Neural progenitor cell (in vitro differentiated cells): ENCODE measurements around the gene SLC25A11. TPM values are rescaled to one million over a fixed set of nuclear protein-coding genes. Genes with fewer than 3 reads are reported as not detected.

Experiments used
- DNase-seq: peaks from one replicate; pipeline ENCODE4 v3.0.0-alpha.2; 2016; ENCODE audit warnings: low spot score
- H2AFZ ChIP-seq: fragments of 200-600 bp; sonication (generic); replicated peaks from 2 replicates; pipeline ENCODE4 v1.6.1; 2016; ENCODE audit warnings: antibody characterized with exemption
- H3F3A ChIP-seq: fragments of 200-600 bp; sonication (generic); 2 replicates; pipeline ENCODE4 v1.6.1; 2016; ENCODE audit warnings: antibody characterized with exemption, low read depth
- H3K27ac ChIP-seq: fragments of 200-600 bp; sonication (generic); 2 replicates; pipeline ENCODE4 v1.5.1; 2016; ENCODE audit warnings: mild to moderate bottlenecking
- H3K27me3 ChIP-seq: fragments of 200-600 bp; sonication (generic); 2 replicates; pipeline ENCODE4 v1.6.1; 2016; ENCODE audit warnings: mild to moderate bottlenecking, moderate library complexity
- H3K36me3 ChIP-seq: fragments of 200-600 bp; sonication (generic); 2 replicates; pipeline ENCODE4 v1.5.1; 2016
- H3K4me1 ChIP-seq: fragments of 200-600 bp; sonication (generic); 2 replicates; pipeline ENCODE4 v1.6.1; 2016; ENCODE audit warnings: mixed run types
- H3K4me2 ChIP-seq: fragments of 200-600 bp; sonication (generic); 2 replicates; pipeline ENCODE4 v1.6.1; 2016
- H3K4me3 ChIP-seq: fragments of 200-600 bp; sonication (generic); 2 replicates; pipeline ENCODE4 v1.5.1; 2016
- H3K79me2 ChIP-seq: fragments of 200-600 bp; sonication (generic); 2 replicates; pipeline ENCODE4 v1.6.1; 2016; ENCODE audit warnings: low read depth
- H3K9ac ChIP-seq: fragments of 200-600 bp; sonication (generic); 2 replicates; pipeline ENCODE4 v1.6.1; 2016
- H3K9me3 ChIP-seq: fragments of 200-600 bp; sonication (generic); 2 replicates; pipeline ENCODE4 v1.5.1; 2016; ENCODE audit warnings: low read depth
- H4K20me1 ChIP-seq: fragments of 200-600 bp; sonication (generic); 2 replicates; pipeline ENCODE4 v1.6.1; 2016; ENCODE audit warnings: low read depth
- H3K27ac Mint-ChIP-seq: 3 replicates; pipeline ENCODE4 v1.8.0; 2021; ENCODE audit warnings: mixed read lengths
- H3K27me3 Mint-ChIP-seq: 2 replicates; pipeline ENCODE4 v1.8.0; 2022; ENCODE audit warnings: low read depth, mild to moderate bottlenecking, inconsistent platforms, moderate library complexity, mixed read lengths; ENCODE audit not compliant: insufficient read depth
- H3K36me3 Mint-ChIP-seq: 3 replicates; pipeline ENCODE4 v1.8.0; 2021; ENCODE audit warnings: mixed read lengths
- H3K4me1 Mint-ChIP-seq: 3 replicates; pipeline ENCODE4 v1.8.0; 2021; ENCODE audit warnings: mixed read lengths
- H3K4me3 Mint-ChIP-seq: 3 replicates; pipeline ENCODE4 v1.8.0; 2021; ENCODE audit warnings: mild to moderate bottlenecking, moderate library complexity, mixed read lengths
- H3K9me3 Mint-ChIP-seq: 3 replicates; pipeline ENCODE4 v1.8.0; 2020; ENCODE audit warnings: mixed read lengths
- EZH2 ChIP-seq: fragments of 200-600 bp; sonication (generic); IDR thresholded peaks from 2 replicates; pipeline ENCODE4 v1.6.1; 2017; ENCODE audit warnings: antibody characterized with exemption, mild to moderate bottlenecking, moderate library complexity
- EZH2phosphoT487 ChIP-seq: fragments of 200-600 bp; sonication (generic); IDR thresholded peaks from 2 replicates; pipeline ENCODE4 v1.6.1; 2017; ENCODE audit warnings: antibody characterized with exemption
- microRNA-seq: library from miRNA; unstranded; fragments of <30 nt; microRNA quantifications from one replicate; pipeline ENCODE4, GENCODE V29; 2016
- small RNA-seq: library from RNA; depleted of rRNA; stranded (forward); fragments of <200 nt; gene quantifications from one replicate; pipeline ENCODE3, GENCODE V24; 2015
- total RNA-seq: library from RNA; depleted of rRNA; stranded (reverse); fragments of >200 nt; gene quantifications from 2 replicates; pipeline ENCODE4 v1.2.3, GENCODE V29; 2015; ENCODE audit warnings: low replicate concordance
- TF ChIP-seq, protein P1 (sequence below): fragments of 200-600 bp; sonication (generic); IDR thresholded peaks from 2 replicates; pipeline ENCODE4 v1.5.1; 2017; ENCODE audit warnings: antibody characterized with exemption, mild to moderate bottlenecking

SLC25A11 gene
- total RNA-seq, 1 donor from 2014 or later: 35.3 TPM

DNA sequence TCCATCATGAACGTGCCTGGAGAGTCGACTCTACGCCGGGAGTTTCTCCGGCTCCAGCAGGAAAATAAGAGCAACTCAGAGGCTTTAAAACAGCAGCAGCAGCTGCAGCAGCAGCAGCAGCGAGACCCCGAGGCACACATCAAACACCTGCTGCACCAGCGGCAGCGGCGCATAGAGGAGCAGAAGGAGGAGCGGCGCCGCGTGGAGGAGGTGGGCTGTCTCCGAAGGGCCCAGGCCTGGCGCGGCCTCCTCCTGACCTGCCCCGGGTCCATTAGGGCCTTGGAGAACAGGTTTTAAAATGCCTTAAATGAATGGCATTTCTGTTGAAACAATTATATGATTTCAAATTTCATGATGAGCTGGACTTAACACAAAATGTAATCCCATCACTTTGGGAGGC is 52.3 kb downstream of the SLC25A11 start:
- TF ChIP-seq EZH2: no peak
- TF ChIP-seq, protein P1, sequence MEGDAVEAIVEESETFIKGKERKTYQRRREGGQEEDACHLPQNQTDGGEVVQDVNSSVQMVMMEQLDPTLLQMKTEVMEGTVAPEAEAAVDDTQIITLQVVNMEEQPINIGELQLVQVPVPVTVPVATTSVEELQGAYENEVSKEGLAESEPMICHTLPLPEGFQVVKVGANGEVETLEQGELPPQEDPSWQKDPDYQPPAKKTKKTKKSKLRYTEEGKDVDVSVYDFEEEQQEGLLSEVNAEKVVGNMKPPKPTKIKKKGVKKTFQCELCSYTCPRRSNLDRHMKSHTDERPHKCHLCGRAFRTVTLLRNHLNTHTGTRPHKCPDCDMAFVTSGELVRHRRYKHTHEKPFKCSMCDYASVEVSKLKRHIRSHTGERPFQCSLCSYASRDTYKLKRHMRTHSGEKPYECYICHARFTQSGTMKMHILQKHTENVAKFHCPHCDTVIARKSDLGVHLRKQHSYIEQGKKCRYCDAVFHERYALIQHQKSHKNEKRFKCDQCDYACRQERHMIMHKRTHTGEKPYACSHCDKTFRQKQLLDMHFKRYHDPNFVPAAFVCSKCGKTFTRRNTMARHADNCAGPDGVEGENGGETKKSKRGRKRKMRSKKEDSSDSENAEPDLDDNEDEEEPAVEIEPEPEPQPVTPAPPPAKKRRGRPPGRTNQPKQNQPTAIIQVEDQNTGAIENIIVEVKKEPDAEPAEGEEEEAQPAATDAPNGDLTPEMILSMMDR: no peak
- no peak for TF ChIP-seq EZH2phosphoT487
- no peak overlapping the region for H3K27ac ChIP-seq
- H2AFZ ChIP-seq: no peak overlapping the region
- Mint-ChIP-seq H3K4me1 (peaks cover 2% of the 10 kb centered on the region), H3K27ac (no peak overlapping the region), H3K4me3 (no peak overlapping the region), H3K27me3 (no peaks in the 10 kb centered on the region), H3K36me3 (peaks cover 9% of the 10 kb centered on the region), H3K9me3 (no peaks in the 10 kb centered on the region)
- H3K36me3 ChIP-seq: no peaks in the 10 kb centered on the region
- no peaks in the 10 kb centered on the region for H4K20me1 ChIP-seq
- H3F3A ChIP-seq: peaks cover 4% of the 10 kb centered on the region
- no peak overlapping the region for H3K4me3 ChIP-seq
- no peaks in the 10 kb centered on the region for H3K4me1 ChIP-seq
- no peak for DNase-seq
- H3K9me3 ChIP-seq: no peaks in the 10 kb centered on the region
- H3K4me2 ChIP-seq: no peak overlapping the region
- no peaks in the 10 kb centered on the region for H3K79me2 ChIP-seq
- H3K9ac ChIP-seq: no peak overlapping the region
- no peaks in the 10 kb centered on the region for H3K27me3 ChIP-seq

Small RNA genes within 50 kb of the gene (microRNA-seq; reads per million reads assigned to microRNA genes)
- gene MIR6864 (not detected), gene MIR6865 (not detected)

Small RNA genes within 50 kb of the gene (small RNA-seq; reads per million reads assigned to genes)
- gene MIR6864 (not detected), gene MIR6865 (not detected)

Other genes with a start within 250 kb of the SLC25A11 start
- 22.4 and 38.1 TPM in 2 replicates for gene PELP1, start 235.9 kb downstream of the SLC25A11 start, total RNA-seq
- gene ARRB2, start 229.4 kb downstream of the SLC25A11 start, total RNA-seq: 33.3 and 64.9 TPM in 2 replicates
- gene MED11, start 208.6 kb downstream of the SLC25A11 start, total RNA-seq: 27.3 and 31.6 TPM in 2 replicates
- gene ZMYND15, start 200.2 kb downstream of the SLC25A11 start, total RNA-seq: not detected in 2 replicates
- gene CXCL16, start 200.1 kb downstream of the SLC25A11 start, total RNA-seq: 0.21 and 0.43 TPM in 2 replicates
- gene TM4SF5, start 168.2 kb downstream of the SLC25A11 start, total RNA-seq: not detected in 2 replicates
- 0.31 TPM in 1 of 2 replicates, not detected in the other for gene VMO1, start 153.7 kb downstream of the SLC25A11 start, total RNA-seq
- gene GLTPD2, start 151.1 kb downstream of the SLC25A11 start, total RNA-seq: not detected in 2 replicates
- gene PSMB6, start 143.9 kb downstream of the SLC25A11 start, total RNA-seq: 144 and 199 TPM in 2 replicates
- 23.8 and 36.0 TPM in 2 replicates for gene PLD2, start 132.9 kb downstream of the SLC25A11 start, total RNA-seq
- 26.2 and 34.6 TPM in 2 replicates for gene MINK1, start 106.7 kb downstream of the SLC25A11 start, total RNA-seq
- gene C17orf107, start 40.5 kb downstream of the SLC25A11 start, total RNA-seq: 1.1 and 2.3 TPM in 2 replicates
- 0.19 TPM in 1 of 2 replicates, not detected in the other for gene CHRNE, start 36.9 kb downstream of the SLC25A11 start, total RNA-seq
- not detected in 2 replicates for gene GP1BA, start 7.8 kb downstream of the SLC25A11 start, total RNA-seq
- 43.9 and 82.1 TPM in 2 replicates for gene RNF167, start 222 bp upstream of the SLC25A11 start, total RNA-seq
- 203 and 458 TPM in 2 replicates for gene PFN1, start 8.5 kb upstream of the SLC25A11 start, total RNA-seq
- 20.8 and 24.5 TPM in 2 replicates for gene ENO3, start 11.1 kb upstream of the SLC25A11 start, total RNA-seq
- 79.7 and 97.6 TPM in 2 replicates for gene SPAG7, start 27.8 kb upstream of the SLC25A11 start, total RNA-seq
- gene CAMTA2, start 47.6 kb upstream of the SLC25A11 start, total RNA-seq: 0.34 and 1.8 TPM in 2 replicates
- gene INCA1, start 57.5 kb upstream of the SLC25A11 start, total RNA-seq: 0.28 and 0.52 TPM in 2 replicates
- 22.1 and 22.2 TPM in 2 replicates for gene KIF1C, start 57.9 kb upstream of the SLC25A11 start, total RNA-seq
- 0.31 TPM in 1 of 2 replicates, not detected in the other for gene SLC52A1, start 95.4 kb upstream of the SLC25A11 start, total RNA-seq
- gene ZFP3, start 138.4 kb upstream of the SLC25A11 start, total RNA-seq: 0.19 and 0.34 TPM in 2 replicates
- gene ZNF232, start 171.8 kb upstream of the SLC25A11 start, total RNA-seq: 25.5 and 29.4 TPM in 2 replicates
- 0.09 and 0.17 TPM in 2 replicates for gene USP6, start 176.0 kb upstream of the SLC25A11 start, total RNA-seq